ENCODE measurements around the gene GDE1.

GDE1 gene

DNA sequence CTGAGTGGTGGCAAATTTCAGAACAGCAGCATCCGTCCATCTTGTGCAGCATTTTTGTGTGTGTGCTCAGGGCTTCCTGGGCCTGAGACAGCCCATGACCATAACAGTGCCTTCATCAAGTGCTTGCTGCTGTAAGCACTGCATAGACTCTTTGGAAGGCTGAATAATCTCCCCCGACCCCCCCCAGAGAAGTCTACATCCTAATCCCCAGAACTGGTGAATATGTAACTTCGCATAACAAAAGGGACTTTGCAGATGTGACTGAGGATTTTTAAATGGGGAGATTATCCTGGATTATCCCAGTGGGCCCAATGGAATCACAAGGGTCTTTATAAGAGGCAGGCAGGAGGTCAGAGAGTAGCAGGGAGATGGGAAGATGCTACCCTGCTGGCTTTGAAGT lies 53.6 kb downstream of the GDE1 start:
- Histone ChIP-seq H3K36me3 (ENCODE audit: control insufficient read depth, insufficient read depth, low read length) (no peaks in the 10 kb centered on the region), H3K4me1 (ENCODE audit: control insufficient read depth, insufficient read depth, low read length) (no peaks in the 10 kb centered on the region), H3K27me3 (ENCODE audit: control insufficient read depth, insufficient read depth, low read length) (no peaks in the 10 kb centered on the region), H3K9me3 (ENCODE audit: control insufficient read depth, insufficient read depth, low read length) (no peaks in the 10 kb centered on the region), H3K27ac (ENCODE audit: low read length) (no peak overlapping the region), H3K4me3 (ENCODE audit: low read length) (no peak overlapping the region)
- DNase-seq (ENCODE audit: low read depth, low spot score), result no peak
- WGBS (ENCODE audit: insufficient coverage, insufficient read length), result no CpG with 5 or more reads among the region's 3 CpGs

DNA sequence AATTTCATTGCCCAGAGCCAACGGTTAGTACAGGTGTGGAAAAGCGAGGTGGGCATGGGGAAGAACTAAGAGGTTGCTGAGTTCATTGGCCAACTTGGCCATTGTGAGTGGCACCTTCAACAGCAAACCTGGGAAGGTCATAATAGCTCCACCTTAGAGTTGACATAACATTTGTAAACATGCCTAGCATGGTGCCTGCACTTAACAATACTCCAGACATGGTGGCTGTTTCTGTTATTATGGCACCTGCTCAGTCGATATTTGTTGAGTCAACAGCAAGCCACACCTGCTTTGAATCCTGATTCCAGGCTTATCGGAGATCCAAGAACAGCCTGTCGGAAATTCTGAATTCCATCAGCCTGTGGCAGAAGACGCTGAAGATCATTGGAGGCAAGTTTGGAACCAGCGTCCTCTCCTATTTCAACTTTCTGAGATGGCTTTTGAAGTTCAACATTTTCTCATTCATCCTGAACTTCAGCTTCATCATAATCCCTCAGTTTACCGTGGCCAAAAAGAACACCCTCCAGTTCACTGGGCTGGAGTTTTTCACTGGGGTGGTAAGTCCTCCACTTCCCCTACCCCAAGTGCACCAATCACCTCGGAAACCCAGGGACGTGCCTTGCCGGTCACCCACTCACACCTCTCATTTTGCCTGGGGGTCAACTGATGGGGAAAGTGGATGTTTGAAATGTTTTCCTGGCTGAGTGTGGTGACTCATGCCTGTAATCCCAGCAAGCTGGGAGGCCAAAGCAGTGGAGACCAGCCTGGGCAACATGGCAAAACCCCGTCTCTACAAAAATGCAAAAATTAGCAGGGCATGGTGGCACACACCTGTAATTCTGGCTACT lies 58.2 kb downstream of the GDE1 start:
- no peak overlapping the region for H3K4me3 ChIP-seq (ENCODE audit: low read length)
- H3K9me3 ChIP-seq (ENCODE audit: control insufficient read depth, insufficient read depth, low read length), result no peaks in the 10 kb centered on the region
- no peak for DNase-seq (ENCODE audit: low read depth, low spot score)
- H3K27me3 ChIP-seq (ENCODE audit: control insufficient read depth, insufficient read depth, low read length), result no peaks in the 10 kb centered on the region
- no peak overlapping the region for H3K27ac ChIP-seq (ENCODE audit: low read length)
- 0 out of 2 replicates have a peak, but pooled peaks cover 1% of the 10 kb centered on the region for H3K4me1 ChIP-seq (ENCODE audit: control insufficient read depth, insufficient read depth, low read length)
- no peaks in the 10 kb centered on the region for H3K36me3 ChIP-seq (ENCODE audit: control insufficient read depth, insufficient read depth, low read length)
- WGBS (ENCODE audit: insufficient coverage, insufficient read length), result no CpG with 5 or more reads among the region's 12 CpGs

DNA sequence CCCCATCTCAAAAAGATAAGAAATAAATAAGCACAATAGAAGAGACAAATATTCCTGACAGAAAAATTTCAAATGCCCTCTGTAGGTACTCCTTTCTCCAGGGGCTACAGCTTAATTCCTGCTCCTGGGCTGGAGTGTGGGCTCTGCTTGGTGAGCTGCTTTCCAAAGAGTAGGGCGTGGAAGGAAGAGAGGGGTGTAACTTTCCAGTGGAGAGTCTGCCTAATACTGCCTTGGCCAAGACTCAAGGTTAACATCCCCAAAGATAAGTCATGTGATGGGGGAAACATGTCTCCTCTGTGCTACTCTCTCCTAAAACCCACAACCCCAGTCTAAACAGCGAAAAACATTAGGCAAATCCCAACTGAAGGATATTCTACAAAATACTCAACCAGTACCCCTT lies 61.5 kb downstream of the GDE1 start:
- WGBS (ENCODE audit: insufficient coverage, insufficient read length), result no CpG with 5 or more reads among the region's 2 CpGs
- Histone ChIP-seq H3K36me3 (ENCODE audit: control insufficient read depth, insufficient read depth, low read length) (no peaks in the 10 kb centered on the region), H3K27ac (ENCODE audit: low read length) (no peak overlapping the region), H3K27me3 (ENCODE audit: control insufficient read depth, insufficient read depth, low read length) (no peaks in the 10 kb centered on the region), H3K4me1 (ENCODE audit: control insufficient read depth, insufficient read depth, low read length) (0 out of 2 replicates have a peak, but pooled peaks cover 1% of the 10 kb centered on the region), H3K9me3 (ENCODE audit: control insufficient read depth, insufficient read depth, low read length) (no peaks in the 10 kb centered on the region), H3K4me3 (ENCODE audit: low read length) (no peak overlapping the region)
- no peak for DNase-seq (ENCODE audit: low read depth, low spot score)

DNA sequence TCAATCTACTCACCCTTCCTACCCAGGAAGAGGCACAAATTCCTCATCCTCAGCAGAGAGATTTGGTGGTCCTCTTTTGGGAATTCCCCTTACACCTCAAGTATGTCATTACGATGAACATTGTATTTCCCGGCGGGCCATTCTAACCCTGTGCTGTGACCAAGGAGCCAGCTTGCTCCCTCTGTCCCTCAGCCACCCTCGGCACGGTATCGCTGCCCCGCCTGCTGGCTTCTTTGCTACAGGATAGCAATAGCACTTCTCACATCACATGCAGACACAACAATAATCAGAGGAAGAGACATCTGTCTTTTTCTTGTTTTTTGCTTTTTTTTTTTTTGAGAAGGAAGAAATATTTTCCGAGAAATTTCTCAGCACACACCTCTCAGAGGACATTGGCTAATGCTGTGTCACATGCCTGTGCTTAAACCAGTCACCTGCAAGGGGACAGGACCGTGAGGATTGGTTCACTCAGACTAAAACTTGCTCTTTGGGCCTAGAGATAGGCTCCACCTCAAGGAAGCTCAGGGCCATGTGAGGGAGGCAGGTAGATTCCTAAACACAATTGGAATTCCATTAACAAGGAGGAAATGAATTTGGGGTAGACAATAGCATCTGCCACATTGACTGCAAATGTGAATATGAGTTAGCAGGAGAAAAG lies 63.0 kb downstream of the GDE1 start:
- Histone ChIP-seq H3K27me3 (ENCODE audit: control insufficient read depth, insufficient read depth, low read length) (no peaks in the 10 kb centered on the region), H3K9me3 (ENCODE audit: control insufficient read depth, insufficient read depth, low read length) (no peaks in the 10 kb centered on the region), H3K27ac (ENCODE audit: low read length) (no peak overlapping the region), H3K4me1 (ENCODE audit: control insufficient read depth, insufficient read depth, low read length) (0 out of 2 replicates have a peak, but pooled peaks cover 1% of the 10 kb centered on the region), H3K36me3 (ENCODE audit: control insufficient read depth, insufficient read depth, low read length) (no peaks in the 10 kb centered on the region), H3K4me3 (ENCODE audit: low read length) (no peak overlapping the region)
- no peak for DNase-seq (ENCODE audit: low read depth, low spot score)
- no CpG with 5 or more reads among the region's 9 CpGs for WGBS (ENCODE audit: insufficient coverage, insufficient read length)

Data from iPS DF 6.9 (cell line).